IMR-90 (cell line): ENCODE results near the gene RAPGEF1.

ENCODE experiments used
- CEBPB ChIP-seq: IDR thresholded peaks from 2 replicates; pipeline ENCODE4 v1.6.1; 2012; ENCODE audit warnings: low read depth, low read length, improper control_type of control experiment
- CTCF ChIP-seq: conservative IDR thresholded peaks from 2 replicates; pipeline ENCODE4 v1.5.1; 2012; ENCODE audit warnings: mild to moderate bottlenecking, low read depth, low read length, improper control_type of control experiment
- MAFK ChIP-seq: IDR thresholded peaks from 2 replicates; pipeline ENCODE4 v1.6.1; 2012; ENCODE audit warnings: low read depth, low read length, improper control_type of control experiment
- POLR2A ChIP-seq: IDR thresholded peaks from 2 replicates; pipeline ENCODE4 v1.6.1; 2012; ENCODE audit warnings: mild to moderate bottlenecking, low read depth, low read length
- RCOR1 ChIP-seq: IDR thresholded peaks from 2 replicates; pipeline ENCODE4 v1.6.1; 2012; ENCODE audit warnings: mild to moderate bottlenecking, low read length, improper control_type of control experiment; ENCODE audit not compliant: insufficient replicate concordance

- TF ChIP-seq CTCF (no peak), CEBPB (no peak), MAFK (no peak), POLR2A (no peak), RCOR1 (no peak)
These were observed 154.5 kb downstream of the RAPGEF1 start for GRCh38 chr9:131585375-131585774.
